Nucleus accumbens (tissue), 56 donors: ENCODE data around the gene GATAD2B.
"Not testable (repeated sequence)": the region's sequence is repeated elsewhere in the genome, so short reads cannot be mapped to it uniquely, and the experiment has no call there.

Experiments used
- DNase-seq, 56 donors: peaks; one replicate each; lab custom pipeline; 2025; lab: John Stamatoyannopoulos, UW

GATAD2B gene

GRCh38 chr1:153783233-153784190 is 139.3 kb downstream of the GATAD2B start:
- peak in 55 of 56 donors; percentile 33 to 92 (median 86) for DNase-seq

- not testable (repeated sequence) for DNase-seq
Observed at GRCh38 chr1:153782648-153783047, 140.1 kb downstream of the GATAD2B start.

- no peak for DNase-seq
Observed at GRCh38 chr1:153780551-153780950, 142.2 kb downstream of the GATAD2B start.

GRCh38 chr1:153779781-153780541 is 142.8 kb downstream of the GATAD2B start:
- no peak for DNase-seq

- no peak for DNase-seq
Observed at GRCh38 chr1:153778824-153779519, 143.8 kb downstream of the GATAD2B start.

GRCh38 chr1:153778051-153778823 is 144.5 kb downstream of the GATAD2B start:
- DNase-seq = no peak

- peak in 13 of 56 donors; percentile 10 to 65 (median 23) for DNase-seq
Observed at GRCh38 chr1:153777648-153778047, 145.1 kb downstream of the GATAD2B start.

GRCh38 chr1:153776845-153777370 is 145.9 kb downstream of the GATAD2B start:
- no peak for DNase-seq

- no peak for DNase-seq
Observed at GRCh38 chr1:153776352-153776751, 146.4 kb downstream of the GATAD2B start.

GRCh38 chr1:153775458-153776327 is 147.1 kb downstream of the GATAD2B start:
- peak in 15 of 56 donors; percentile 12 to 56 (median 41) for DNase-seq

GRCh38 chr1:153774780-153775457 is 147.9 kb downstream of the GATAD2B start, which contains the start of gene SLC27A3:
Gene SLC27A3, plus strand, starts transcription at chr1:153775407. Its CDS starts 91 bp downstream, at chr1:153775498.
- peak in 47 of 56 donors; percentile 16 to 79 (median 48) for DNase-seq

GRCh38 chr1:153774026-153774595 is 148.7 kb downstream of the GATAD2B start:
- no peak for DNase-seq

GRCh38 chr1:153773096-153773921 is 149.5 kb downstream of the GATAD2B start:
- peak in 2 of 56 donors; percentile 18 to 28 for DNase-seq

GRCh38 chr1:153771841-153772593 is 150.8 kb downstream of the GATAD2B start:
- DNase-seq = peak in 1 of 56 donors; percentile 7

GRCh38 chr1:153771261-153771660 is 151.5 kb downstream of the GATAD2B start:
- DNase-seq = no peak

- DNase-seq = no peak
Observed at GRCh38 chr1:153770797-153771196, 152.0 kb downstream of the GATAD2B start.
